Ishikawa (cell line): Measurements from ENCODE around the gene TRUB2.

Experiments
- CEBPB ChIP-seq: IDR thresholded peaks from 2 replicates; pipeline ENCODE4 v1.6.1; 2012
- CREB1 ChIP-seq: IDR thresholded peaks from 2 replicates; pipeline ENCODE4 v1.6.1; 2012; ENCODE audit warnings: low read depth
- EGR1 ChIP-seq: IDR thresholded peaks from 2 replicates; pipeline ENCODE4 v1.6.1; 2012
- EP300 ChIP-seq: IDR thresholded peaks from 2 replicates; pipeline ENCODE4 v1.6.1; 2012; ENCODE audit warnings: borderline replicate concordance
- FOXM1 ChIP-seq: IDR thresholded peaks from 2 replicates; pipeline ENCODE4 v1.6.1; 2012; ENCODE audit warnings: low read depth, borderline replicate concordance
- NFIC ChIP-seq: IDR thresholded peaks from 2 replicates; pipeline ENCODE4 v1.6.1; 2012
- RAD21 ChIP-seq: IDR thresholded peaks from 2 replicates; pipeline ENCODE4 v1.6.1; 2012; ENCODE audit warnings: low read depth
- TAF1 ChIP-seq: IDR thresholded peaks from 2 replicates; pipeline ENCODE4 v1.6.1; 2012; ENCODE audit warnings: low read depth, mild to moderate bottlenecking
- TCF12 ChIP-seq: IDR thresholded peaks from 2 replicates; pipeline ENCODE4 v1.6.1; 2012; ENCODE audit warnings: low read depth
- TEAD4 ChIP-seq: IDR thresholded peaks from 2 replicates; pipeline ENCODE4 v1.6.1; 2012
- YY1 ChIP-seq: IDR thresholded peaks from 2 replicates; pipeline ENCODE4 v1.6.1; 2012; ENCODE audit warnings: low read depth
- ZBTB7A ChIP-seq: IDR thresholded peaks from 2 replicates; pipeline ENCODE4 v1.6.1; 2012; ENCODE audit warnings: low read depth
- TF ChIP-seq, protein P1 (sequence below): IDR thresholded peaks from 2 replicates; pipeline ENCODE4 v1.6.1; 2012
- TF ChIP-seq, protein P2 (sequence below): IDR thresholded peaks from 2 replicates; pipeline ENCODE4 v1.6.1; 2012; ENCODE audit warnings: low read depth, mild to moderate bottlenecking
- TF ChIP-seq, protein P3 (sequence below): IDR thresholded peaks from 2 replicates; pipeline ENCODE4 v1.6.1; 2012

Gene TRUB2

DNA sequence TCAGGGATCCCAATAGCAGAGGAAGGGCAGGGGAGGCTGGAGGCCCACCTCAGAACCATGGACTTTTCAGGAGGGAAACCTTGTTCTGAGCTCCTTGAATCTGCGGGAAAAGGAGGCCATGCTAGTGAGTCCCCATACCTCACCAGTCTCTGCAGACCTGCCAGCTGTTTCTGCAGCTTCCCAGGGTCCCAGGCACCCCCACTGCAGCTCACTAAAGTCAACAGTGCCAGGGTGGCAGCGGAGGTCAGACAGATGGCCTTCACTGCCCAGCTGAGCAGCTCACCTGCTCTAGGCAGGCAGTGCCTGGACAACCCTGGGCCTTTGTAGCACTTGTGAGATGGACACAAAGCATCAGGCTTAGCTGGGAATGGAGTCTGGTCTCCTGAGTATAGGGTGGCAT is 13.7 kb upstream of the TRUB2 start:
- TF ChIP-seq ZBTB7A (no peak), FOXM1 (no peak), EGR1 (no peak)
- TF ChIP-seq, protein P1, sequence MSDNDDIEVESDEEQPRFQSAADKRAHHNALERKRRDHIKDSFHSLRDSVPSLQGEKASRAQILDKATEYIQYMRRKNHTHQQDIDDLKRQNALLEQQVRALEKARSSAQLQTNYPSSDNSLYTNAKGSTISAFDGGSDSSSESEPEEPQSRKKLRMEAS = no peak

DNA sequence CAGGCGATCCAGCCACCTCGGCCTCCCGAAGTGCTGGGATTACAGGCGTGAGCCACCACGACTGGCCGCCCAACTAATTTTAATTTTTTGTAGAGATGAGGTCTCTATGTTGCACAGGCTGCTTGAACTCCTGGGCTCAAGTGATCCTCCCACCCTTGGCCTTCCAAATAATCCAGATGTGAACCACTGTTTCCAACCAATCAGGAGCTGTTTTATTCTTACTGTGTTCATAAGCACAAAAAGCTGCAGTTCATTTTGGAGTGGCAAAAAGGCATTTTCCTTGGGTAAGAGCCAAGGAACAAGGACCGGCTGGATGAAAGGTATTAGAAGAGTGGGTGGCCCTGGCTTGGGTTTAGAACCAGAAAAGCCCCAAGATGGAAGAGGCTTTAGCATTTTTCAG is 12.9 kb upstream of the TRUB2 start:
- TF ChIP-seq FOXM1 (no peak), TEAD4 (no peak), EP300 (no peak), TAF1 (no peak), TCF12 (no peak), ZBTB7A (no peak), EGR1 (no peak)
- TF ChIP-seq, protein P2, sequence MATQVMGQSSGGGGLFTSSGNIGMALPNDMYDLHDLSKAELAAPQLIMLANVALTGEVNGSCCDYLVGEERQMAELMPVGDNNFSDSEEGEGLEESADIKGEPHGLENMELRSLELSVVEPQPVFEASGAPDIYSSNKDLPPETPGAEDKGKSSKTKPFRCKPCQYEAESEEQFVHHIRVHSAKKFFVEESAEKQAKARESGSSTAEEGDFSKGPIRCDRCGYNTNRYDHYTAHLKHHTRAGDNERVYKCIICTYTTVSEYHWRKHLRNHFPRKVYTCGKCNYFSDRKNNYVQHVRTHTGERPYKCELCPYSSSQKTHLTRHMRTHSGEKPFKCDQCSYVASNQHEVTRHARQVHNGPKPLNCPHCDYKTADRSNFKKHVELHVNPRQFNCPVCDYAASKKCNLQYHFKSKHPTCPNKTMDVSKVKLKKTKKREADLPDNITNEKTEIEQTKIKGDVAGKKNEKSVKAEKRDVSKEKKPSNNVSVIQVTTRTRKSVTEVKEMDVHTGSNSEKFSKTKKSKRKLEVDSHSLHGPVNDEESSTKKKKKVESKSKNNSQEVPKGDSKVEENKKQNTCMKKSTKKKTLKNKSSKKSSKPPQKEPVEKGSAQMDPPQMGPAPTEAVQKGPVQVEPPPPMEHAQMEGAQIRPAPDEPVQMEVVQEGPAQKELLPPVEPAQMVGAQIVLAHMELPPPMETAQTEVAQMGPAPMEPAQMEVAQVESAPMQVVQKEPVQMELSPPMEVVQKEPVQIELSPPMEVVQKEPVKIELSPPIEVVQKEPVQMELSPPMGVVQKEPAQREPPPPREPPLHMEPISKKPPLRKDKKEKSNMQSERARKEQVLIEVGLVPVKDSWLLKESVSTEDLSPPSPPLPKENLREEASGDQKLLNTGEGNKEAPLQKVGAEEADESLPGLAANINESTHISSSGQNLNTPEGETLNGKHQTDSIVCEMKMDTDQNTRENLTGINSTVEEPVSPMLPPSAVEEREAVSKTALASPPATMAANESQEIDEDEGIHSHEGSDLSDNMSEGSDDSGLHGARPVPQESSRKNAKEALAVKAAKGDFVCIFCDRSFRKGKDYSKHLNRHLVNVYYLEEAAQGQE = no peak
- TF ChIP-seq, protein P3, sequence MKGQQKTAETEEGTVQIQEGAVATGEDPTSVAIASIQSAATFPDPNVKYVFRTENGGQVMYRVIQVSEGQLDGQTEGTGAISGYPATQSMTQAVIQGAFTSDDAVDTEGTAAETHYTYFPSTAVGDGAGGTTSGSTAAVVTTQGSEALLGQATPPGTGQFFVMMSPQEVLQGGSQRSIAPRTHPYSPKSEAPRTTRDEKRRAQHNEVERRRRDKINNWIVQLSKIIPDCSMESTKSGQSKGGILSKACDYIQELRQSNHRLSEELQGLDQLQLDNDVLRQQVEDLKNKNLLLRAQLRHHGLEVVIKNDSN = no peak

DNA sequence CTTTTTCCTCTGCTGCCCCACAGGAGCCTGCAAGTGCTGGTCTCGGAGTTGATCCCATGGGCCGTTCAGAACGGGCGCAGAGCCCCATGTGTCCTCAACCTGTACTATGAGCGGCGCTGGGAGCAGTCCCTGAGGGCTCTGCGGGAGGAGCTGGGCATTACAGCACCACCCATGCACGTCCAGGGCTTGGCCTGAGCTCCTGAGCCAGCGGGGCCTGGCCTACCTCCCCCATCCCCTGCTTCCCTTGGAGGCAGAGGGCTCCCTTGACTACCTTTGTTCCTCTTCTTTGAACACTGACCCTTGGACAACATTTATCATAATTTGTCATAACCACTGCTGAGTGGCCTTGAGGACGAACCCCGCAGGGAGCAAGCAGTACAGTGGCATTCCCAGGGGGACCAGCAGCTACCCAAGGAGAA is 11.2 kb upstream of the TRUB2 start:
- TF ChIP-seq FOXM1 = no peak
- TF ChIP-seq, protein P3 = no peak

DNA sequence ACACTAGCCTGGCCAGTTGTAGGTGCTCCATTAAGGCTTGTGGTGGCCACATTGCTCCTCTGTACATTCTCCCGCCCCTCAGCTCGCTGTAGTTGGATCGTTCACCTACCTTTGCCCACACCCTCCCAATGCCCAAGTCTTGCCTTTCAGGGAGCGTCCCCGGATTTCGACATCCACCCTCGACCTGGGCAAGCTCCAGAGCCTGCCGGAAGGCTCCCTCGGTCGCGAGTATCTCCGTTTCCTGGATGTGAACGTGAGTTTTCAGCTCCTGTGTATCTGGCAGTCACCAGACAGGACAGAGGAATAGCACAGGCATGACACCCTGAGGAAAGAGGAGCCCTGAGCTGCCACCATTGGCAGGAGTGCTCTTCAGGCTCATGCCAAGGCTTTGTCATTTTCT is 3.4 kb upstream of the TRUB2 start:
- TF ChIP-seq EP300 = no peak
- TF ChIP-seq, protein P2 = no peak
- TF ChIP-seq, protein P3 = no peak
- TF ChIP-seq TEAD4 = no peak
- TF ChIP-seq TAF1 = no peak
- TF ChIP-seq CEBPB = no peak
- no peak for TF ChIP-seq NFIC
- TF ChIP-seq ZBTB7A = no peak
- no peak for TF ChIP-seq CREB1
- no peak for TF ChIP-seq EGR1
- no peak for TF ChIP-seq FOXM1
- no peak for TF ChIP-seq YY1
- TF ChIP-seq RAD21 = no peak
- TF ChIP-seq, protein P1 = no peak
- no peak for TF ChIP-seq TCF12

DNA sequence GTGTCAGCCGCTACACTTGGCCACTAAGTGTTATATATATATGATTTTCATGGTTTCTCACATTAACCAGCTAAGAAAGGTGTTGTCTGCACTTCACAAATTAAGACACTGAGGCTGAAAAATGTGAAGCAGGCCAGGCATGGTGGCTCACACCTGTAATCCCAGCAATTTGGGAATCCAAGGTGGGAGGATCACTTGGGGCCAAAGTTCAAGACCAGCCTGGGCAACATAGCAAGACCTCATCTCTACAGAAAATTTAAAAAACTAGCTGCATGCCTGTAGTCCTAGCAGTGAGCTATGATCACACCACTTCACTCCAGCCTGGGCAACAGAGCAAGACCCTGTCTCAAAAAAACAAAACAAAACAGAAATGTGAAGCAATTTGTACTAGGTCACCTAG is 2.2 kb upstream of the TRUB2 start:
- TF ChIP-seq CEBPB = no peak
- TF ChIP-seq NFIC = no peak
- no peak for TF ChIP-seq TCF12
- no peak for TF ChIP-seq TEAD4
- no peak for TF ChIP-seq RAD21
- no peak for TF ChIP-seq EP300
- TF ChIP-seq, protein P3 = no peak
- TF ChIP-seq, protein P2 = no peak
- no peak for TF ChIP-seq YY1
- TF ChIP-seq EGR1 = no peak
- TF ChIP-seq, protein P1 = no peak
- no peak for TF ChIP-seq ZBTB7A
- no peak for TF ChIP-seq FOXM1
- TF ChIP-seq TAF1 = no peak
- TF ChIP-seq CREB1 = no peak
